Fibroblast of skin of back (primary cell): ENCODE results near the gene KCNMA1.

Source experiments
- DNase-seq: peaks from one replicate; pipeline ENCODE4 v3.0.0-alpha.2; 2013

Gene KCNMA1

GRCh38 chr10:77230194-77230593 lies 407.4 kb downstream of the KCNMA1 start:
- peak; percentile 90 for DNase-seq

- DNase-seq = peak; percentile 36
Observed at GRCh38 chr10:77229704-77230103, 407.9 kb downstream of the KCNMA1 start.

- DNase-seq = no peak
Observed at GRCh38 chr10:77228559-77228958, 409.0 kb downstream of the KCNMA1 start.

GRCh38 chr10:77226853-77227565 lies 410.6 kb downstream of the KCNMA1 start:
- DNase-seq = peak; percentile 33

GRCh38 chr10:77226452-77226851 lies 411.2 kb downstream of the KCNMA1 start:
- no peak for DNase-seq

- DNase-seq = no peak
Observed at GRCh38 chr10:77226020-77226419, 411.6 kb downstream of the KCNMA1 start.

GRCh38 chr10:77223526-77224460 lies 413.8 kb downstream of the KCNMA1 start:
- DNase-seq = no peak

GRCh38 chr10:77220150-77220549 lies 417.5 kb downstream of the KCNMA1 start:
- no peak for DNase-seq

GRCh38 chr10:77219046-77219445 lies 418.6 kb downstream of the KCNMA1 start:
- DNase-seq = no peak

GRCh38 chr10:77214799-77215198 lies 422.8 kb downstream of the KCNMA1 start:
- DNase-seq = no peak

GRCh38 chr10:77212632-77213031 lies 425.0 kb downstream of the KCNMA1 start:
- no peak for DNase-seq

GRCh38 chr10:77210645-77211044 lies 427.0 kb downstream of the KCNMA1 start:
- no peak for DNase-seq

GRCh38 chr10:77208684-77209256 lies 428.8 kb downstream of the KCNMA1 start:
- DNase-seq = no peak

- DNase-seq = no peak
Observed at GRCh38 chr10:77207828-77208185, 429.8 kb downstream of the KCNMA1 start.

GRCh38 chr10:77207182-77207827 lies 430.3 kb downstream of the KCNMA1 start:
- DNase-seq = no peak

GRCh38 chr10:77205135-77205534 lies 432.5 kb downstream of the KCNMA1 start:
- no peak for DNase-seq

- DNase-seq = no peak
Observed at GRCh38 chr10:77204171-77204570, 433.4 kb downstream of the KCNMA1 start.

GRCh38 chr10:77202857-77203256 lies 434.8 kb downstream of the KCNMA1 start:
- no peak for DNase-seq

GRCh38 chr10:77201135-77202106 lies 436.2 kb downstream of the KCNMA1 start:
- DNase-seq = peak; percentile 39

- no peak for DNase-seq
Observed at GRCh38 chr10:77197544-77197943, 440.1 kb downstream of the KCNMA1 start.

GRCh38 chr10:77196614-77197013 lies 441.0 kb downstream of the KCNMA1 start:
- peak; percentile 70 for DNase-seq

- DNase-seq = peak; percentile 94
Observed at GRCh38 chr10:77195101-77195500, 442.5 kb downstream of the KCNMA1 start.
